Neural progenitor cell (in vitro differentiated cells): ENCODE results near the gene ADAM10. TPM values are rescaled to one million over a fixed set of nuclear protein-coding genes. Genes with fewer than 3 reads are reported as not detected.

Experiments
- DNase-seq: peaks from one replicate; pipeline ENCODE4 v3.0.0-alpha.2; 2016; ENCODE audit warnings: low spot score
- H2AFZ ChIP-seq: fragments of 200-600 bp; sonication (generic); replicated peaks from 2 replicates; pipeline ENCODE4 v1.6.1; 2016; ENCODE audit warnings: antibody characterized with exemption
- H3F3A ChIP-seq: fragments of 200-600 bp; sonication (generic); 2 replicates; pipeline ENCODE4 v1.6.1; 2016; ENCODE audit warnings: antibody characterized with exemption, low read depth
- H3K27ac ChIP-seq: fragments of 200-600 bp; sonication (generic); 2 replicates; pipeline ENCODE4 v1.5.1; 2016; ENCODE audit warnings: mild to moderate bottlenecking
- H3K27me3 ChIP-seq: fragments of 200-600 bp; sonication (generic); 2 replicates; pipeline ENCODE4 v1.6.1; 2016; ENCODE audit warnings: mild to moderate bottlenecking, moderate library complexity
- H3K36me3 ChIP-seq: fragments of 200-600 bp; sonication (generic); 2 replicates; pipeline ENCODE4 v1.5.1; 2016
- H3K4me1 ChIP-seq: fragments of 200-600 bp; sonication (generic); 2 replicates; pipeline ENCODE4 v1.6.1; 2016; ENCODE audit warnings: mixed run types
- H3K4me2 ChIP-seq: fragments of 200-600 bp; sonication (generic); 2 replicates; pipeline ENCODE4 v1.6.1; 2016
- H3K4me3 ChIP-seq: fragments of 200-600 bp; sonication (generic); 2 replicates; pipeline ENCODE4 v1.5.1; 2016
- H3K79me2 ChIP-seq: fragments of 200-600 bp; sonication (generic); 2 replicates; pipeline ENCODE4 v1.6.1; 2016; ENCODE audit warnings: low read depth
- H3K9ac ChIP-seq: fragments of 200-600 bp; sonication (generic); 2 replicates; pipeline ENCODE4 v1.6.1; 2016
- H3K9me3 ChIP-seq: fragments of 200-600 bp; sonication (generic); 2 replicates; pipeline ENCODE4 v1.5.1; 2016; ENCODE audit warnings: low read depth
- H4K20me1 ChIP-seq: fragments of 200-600 bp; sonication (generic); 2 replicates; pipeline ENCODE4 v1.6.1; 2016; ENCODE audit warnings: low read depth
- H3K27ac Mint-ChIP-seq: 3 replicates; pipeline ENCODE4 v1.8.0; 2021; ENCODE audit warnings: mixed read lengths
- H3K27me3 Mint-ChIP-seq: 2 replicates; pipeline ENCODE4 v1.8.0; 2022; ENCODE audit warnings: low read depth, mild to moderate bottlenecking, inconsistent platforms, moderate library complexity, mixed read lengths; ENCODE audit not compliant: insufficient read depth
- H3K36me3 Mint-ChIP-seq: 3 replicates; pipeline ENCODE4 v1.8.0; 2021; ENCODE audit warnings: mixed read lengths
- H3K4me1 Mint-ChIP-seq: 3 replicates; pipeline ENCODE4 v1.8.0; 2021; ENCODE audit warnings: mixed read lengths
- H3K4me3 Mint-ChIP-seq: 3 replicates; pipeline ENCODE4 v1.8.0; 2021; ENCODE audit warnings: mild to moderate bottlenecking, moderate library complexity, mixed read lengths
- H3K9me3 Mint-ChIP-seq: 3 replicates; pipeline ENCODE4 v1.8.0; 2020; ENCODE audit warnings: mixed read lengths
- CTCF ChIP-seq: fragments of 200-600 bp; sonication (generic); IDR thresholded peaks from 2 replicates; pipeline ENCODE4 v1.5.1; 2017; ENCODE audit warnings: antibody characterized with exemption, mild to moderate bottlenecking
- EZH2 ChIP-seq: fragments of 200-600 bp; sonication (generic); IDR thresholded peaks from 2 replicates; pipeline ENCODE4 v1.6.1; 2017; ENCODE audit warnings: antibody characterized with exemption, mild to moderate bottlenecking, moderate library complexity
- EZH2phosphoT487 ChIP-seq: fragments of 200-600 bp; sonication (generic); IDR thresholded peaks from 2 replicates; pipeline ENCODE4 v1.6.1; 2017; ENCODE audit warnings: antibody characterized with exemption
- total RNA-seq: library from RNA; depleted of rRNA; stranded (reverse); fragments of >200 nt; gene quantifications from 2 replicates; pipeline ENCODE4 v1.2.3, GENCODE V29; 2015; ENCODE audit warnings: low replicate concordance

The ADAM10 gene
- total RNA-seq, 1 donor from 2014 or later, result 153 TPM

- no peak overlapping the region for H3K4me3 Mint-ChIP-seq
- peaks cover 7% of the 10 kb centered on the region for H3K4me1 Mint-ChIP-seq
- Histone ChIP-seq H3K27me3 (no peaks in the 10 kb centered on the region), H3F3A (no peaks in the 10 kb centered on the region), H3K4me2 (no peak overlapping the region), H3K9me3 (no peaks in the 10 kb centered on the region), H3K4me1 (no peaks in the 10 kb centered on the region), H3K79me2 (no peaks in the 10 kb centered on the region), H3K4me3 (no peak overlapping the region), H3K9ac (no peak overlapping the region), H4K20me1 (no peaks in the 10 kb centered on the region), H3K36me3 (no peaks in the 10 kb centered on the region), H2AFZ (no peak overlapping the region), H3K27ac (no peak overlapping the region)
- no peak for DNase-seq
- TF ChIP-seq EZH2phosphoT487, result no peak
- no peak for TF ChIP-seq EZH2
- no peak for TF ChIP-seq CTCF
- H3K27me3 Mint-ChIP-seq, result peaks cover 2% of the 10 kb centered on the region
- H3K27ac Mint-ChIP-seq, result no peak overlapping the region
- H3K36me3 Mint-ChIP-seq, result peaks cover 9% of the 10 kb centered on the region
- H3K9me3 Mint-ChIP-seq, result no peaks in the 10 kb centered on the region
These were observed 158.6 kb downstream of the ADAM10 start for GRCh38 chr15:58590926-58591325.

- H3K27ac Mint-ChIP-seq, result no peak overlapping the region
- H3K9me3 ChIP-seq, result no peaks in the 10 kb centered on the region
- H3K79me2 ChIP-seq, result no peaks in the 10 kb centered on the region
- H2AFZ ChIP-seq, result no peak overlapping the region
- H3F3A ChIP-seq, result no peaks in the 10 kb centered on the region
- no peaks in the 10 kb centered on the region for H3K4me1 ChIP-seq
- H3K27ac ChIP-seq, result no peak overlapping the region
- peaks cover 2% of the 10 kb centered on the region for H3K27me3 Mint-ChIP-seq
- no peaks in the 10 kb centered on the region for H3K27me3 ChIP-seq
- H3K9me3 Mint-ChIP-seq, result no peaks in the 10 kb centered on the region
- no peaks in the 10 kb centered on the region for H4K20me1 ChIP-seq
- H3K36me3 ChIP-seq, result no peaks in the 10 kb centered on the region
- no peak for TF ChIP-seq CTCF
- no peak for TF ChIP-seq EZH2phosphoT487
- TF ChIP-seq EZH2, result no peak
- peaks cover 8% of the 10 kb centered on the region for H3K4me1 Mint-ChIP-seq
- DNase-seq, result no peak
- peaks cover 7% of the 10 kb centered on the region for H3K36me3 Mint-ChIP-seq
- H3K4me3 Mint-ChIP-seq, result no peak overlapping the region
- no peak overlapping the region for H3K4me2 ChIP-seq
- H3K4me3 ChIP-seq, result no peak overlapping the region
- H3K9ac ChIP-seq, result no peak overlapping the region
These were observed 159.3 kb downstream of the ADAM10 start for GRCh38 chr15:58590236-58590635.

GRCh38 chr15:58589047-58589446 lies 160.5 kb downstream of the ADAM10 start:
- H3K9me3 ChIP-seq, result no peaks in the 10 kb centered on the region
- H3K36me3 ChIP-seq, result no peaks in the 10 kb centered on the region
- Mint-ChIP-seq H3K36me3 (peaks cover 6% of the 10 kb centered on the region), H3K9me3 (peaks cover 2% of the 10 kb centered on the region), H3K27me3 (peaks cover 2% of the 10 kb centered on the region), H3K4me1 (peaks cover 8% of the 10 kb centered on the region), H3K27ac (no peak overlapping the region), H3K4me3 (no peak overlapping the region)
- TF ChIP-seq EZH2, result no peak
- H3K4me2 ChIP-seq, result no peak overlapping the region
- H3K9ac ChIP-seq, result no peak overlapping the region
- no peaks in the 10 kb centered on the region for H3K79me2 ChIP-seq
- no peak overlapping the region for H3K27ac ChIP-seq
- H3K27me3 ChIP-seq, result no peaks in the 10 kb centered on the region
- H3F3A ChIP-seq, result no peaks in the 10 kb centered on the region
- H3K4me1 ChIP-seq, result no peaks in the 10 kb centered on the region
- no peak overlapping the region for H3K4me3 ChIP-seq
- H2AFZ ChIP-seq, result no peak overlapping the region
- DNase-seq, result no peak
- no peaks in the 10 kb centered on the region for H4K20me1 ChIP-seq

- Histone ChIP-seq H3K9ac (no peak overlapping the region), H3K4me2 (no peak overlapping the region), H3K4me1 (no peaks in the 10 kb centered on the region), H3K4me3 (no peak overlapping the region), H3K27ac (no peak overlapping the region), H3K9me3 (no peaks in the 10 kb centered on the region), H3K79me2 (no peaks in the 10 kb centered on the region), H2AFZ (no peak overlapping the region), H3F3A (no peaks in the 10 kb centered on the region), H4K20me1 (no peaks in the 10 kb centered on the region), H3K27me3 (no peaks in the 10 kb centered on the region), H3K36me3 (no peaks in the 10 kb centered on the region)
- TF ChIP-seq CTCF (no peak), EZH2 (no peak), EZH2phosphoT487 (no peak)
- no peak overlapping the region for H3K27ac Mint-ChIP-seq
- peaks cover 2% of the 10 kb centered on the region for H3K36me3 Mint-ChIP-seq
- peaks cover 8% of the 10 kb centered on the region for H3K4me1 Mint-ChIP-seq
- peaks cover 8% of the 10 kb centered on the region for H3K9me3 Mint-ChIP-seq
- no peak overlapping the region for H3K4me3 Mint-ChIP-seq
- H3K27me3 Mint-ChIP-seq, result peaks cover 2% of the 10 kb centered on the region
- no peak for DNase-seq
These were observed 161.4 kb downstream of the ADAM10 start for GRCh38 chr15:58588096-58588495.
